Activated naive CD8-positive, alpha-beta T cell treated with anti-CD3 and anti-CD28 coated beads, Interleukin-2, amount 10 ng/mL, durations not matched to agents 7 days and 5 days (primary cell): Measurements from ENCODE around the gene ATG4A. TPM values are rescaled to one million over a fixed set of nuclear protein-coding genes. Genes with fewer than 3 reads are reported as not detected.
A peak's percentile ranks its signal among the peaks of the same experiment; 100 is the strongest.

Source experiments
- ATAC-seq: fragments of 150-1000 bp; cut with Tn5 transposase; one replicate; pipeline ENCODE4 v1.10.0; 2021; ENCODE audit warnings: low read depth, moderate library complexity
- POLR2A ChIA-PET: fragments of 350-600 bp; sonication (Branson Sonifier 250); formaldehyde crosslinking; loops from one replicate; lab custom pipeline; 2021; ENCODE audit warnings: antibody characterized with exemption; lab: Charles Lee
- DNase-seq: peaks from one replicate; pipeline ENCODE4 v3.0.0; 2021
- H3K27ac Mint-ChIP-seq: one replicate; pipeline ENCODE4 v1.8.0; 2022; ENCODE audit warnings: mild to moderate bottlenecking, mixed read lengths
- H3K27me3 Mint-ChIP-seq: one replicate; pipeline ENCODE4 v1.8.0; 2022; ENCODE audit warnings: mild to moderate bottlenecking, moderate library complexity, mixed read lengths
- H3K36me3 Mint-ChIP-seq: one replicate; pipeline ENCODE4 v1.8.0; 2021; ENCODE audit warnings: mild to moderate bottlenecking, mixed read lengths
- H3K4me1 Mint-ChIP-seq: one replicate; pipeline ENCODE4 v1.8.0; 2021; ENCODE audit warnings: mixed read lengths
- H3K4me3 Mint-ChIP-seq: one replicate; pipeline ENCODE4 v1.8.0; 2022; ENCODE audit warnings: mild to moderate bottlenecking, moderate library complexity, mixed read lengths
- H3K9me3 Mint-ChIP-seq: one replicate; pipeline ENCODE4 v1.8.0; 2021; ENCODE audit warnings: mixed read lengths
- total RNA-seq, 2 experiments: library from RNA; stranded (reverse); gene quantifications; one replicate each; pipeline ENCODE4 v1.2.3, GENCODE V29; 2021

ATG4A gene
- total RNA-seq, 2 experiments from 2014 or later = 10.3 to 10.9 TPM

GRCh38 chrX:108087792-108088191 lies 3.8 kb upstream of the ATG4A start:
- POLR2A ChIA-PET = no interaction called here
- no peaks in the 10 kb centered on the region for H3K27me3 Mint-ChIP-seq

DNA sequence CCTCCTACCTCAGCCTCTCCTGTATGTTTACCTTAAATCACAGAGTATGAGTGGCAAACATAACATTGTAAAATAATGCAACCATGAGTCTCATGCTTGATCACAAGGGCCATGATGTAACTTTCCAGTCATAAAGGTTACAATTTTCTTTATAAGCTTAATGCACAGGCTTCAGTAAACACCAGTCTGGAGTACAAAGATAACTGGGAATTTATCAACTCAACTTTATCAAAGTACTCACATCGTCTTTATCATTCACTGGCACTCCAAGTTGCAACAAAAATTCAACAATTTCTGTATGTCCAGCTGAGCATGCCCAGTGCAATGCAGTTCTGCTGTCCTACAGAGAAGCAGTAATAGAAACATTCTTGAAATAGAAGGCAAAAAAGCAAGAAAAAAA lies 3.1 kb upstream of the ATG4A start:
- no peaks in the 10 kb centered on the region for H3K27me3 Mint-ChIP-seq
- DNase-seq = no peak
- H3K27ac Mint-ChIP-seq = no peak overlapping the region
- H3K36me3 Mint-ChIP-seq = peaks cover 5% of the 10 kb centered on the region
- POLR2A ChIA-PET = no interaction called here
- ATAC-seq = no peak
- H3K4me1 Mint-ChIP-seq = peaks cover 4% of the 10 kb centered on the region
- no peak overlapping the region for H3K4me3 Mint-ChIP-seq
- H3K9me3 Mint-ChIP-seq = no peaks in the 10 kb centered on the region

More at GRCh38 chrX:108087792-108088191, 3.8 kb upstream of the ATG4A start:
- peaks cover 5% of the 10 kb centered on the region for H3K36me3 Mint-ChIP-seq
- no peak for DNase-seq
- no peak overlapping the region for H3K4me3 Mint-ChIP-seq
- H3K4me1 Mint-ChIP-seq = no peaks in the 10 kb centered on the region
- ATAC-seq = no peak
- H3K27ac Mint-ChIP-seq = no peak overlapping the region
- no peaks in the 10 kb centered on the region for H3K9me3 Mint-ChIP-seq

DNA sequence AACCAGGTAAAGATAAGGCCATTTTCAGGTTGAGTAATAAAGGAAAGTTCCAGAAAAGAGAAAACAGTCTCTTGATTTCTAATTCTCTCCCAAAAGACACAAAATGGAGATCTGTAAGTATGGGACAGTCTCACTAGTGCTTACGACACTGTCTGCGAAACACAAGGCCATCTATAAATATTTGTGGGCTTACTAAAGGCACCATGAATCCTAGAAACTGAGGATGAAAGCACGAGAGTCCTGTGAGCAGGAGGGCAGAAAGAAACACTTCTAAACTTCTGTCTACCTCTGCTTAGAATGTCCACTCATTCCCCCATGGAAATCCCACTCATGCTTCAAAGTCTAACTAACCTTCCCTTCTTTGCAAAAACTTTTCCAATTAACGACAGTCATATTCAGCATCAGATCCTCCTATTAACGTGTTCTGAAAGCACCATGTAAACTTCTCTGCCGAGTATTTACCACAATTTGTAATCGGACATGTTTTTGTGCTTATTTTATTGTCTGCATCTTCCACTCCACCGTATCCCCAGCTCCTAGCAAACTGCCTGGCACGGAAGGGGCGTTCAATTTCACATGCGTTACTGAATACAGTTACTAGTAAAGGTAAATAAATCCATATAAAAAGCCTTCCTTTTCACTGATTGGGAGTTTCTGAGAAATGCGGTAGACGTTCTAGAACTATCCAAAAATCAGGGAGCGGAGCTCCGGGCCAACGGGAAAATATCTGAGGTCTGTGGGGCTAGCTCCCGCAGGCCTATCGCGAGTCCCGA lies 901 bp upstream of the ATG4A start:
- POLR2A ChIA-PET = interaction anchor here (1.2 to 1.5 kb wide), 4 partner anchors 13 to 462 kb away, joined by 3 to 5 read pairs (median 4); partner anchors contain the start of gene PRPS1
- no peak overlapping the region for H3K27ac Mint-ChIP-seq
- H3K4me1 Mint-ChIP-seq = peaks cover 4% of the 10 kb centered on the region
- ATAC-seq (no peak), DNase-seq (no peak)
- no peaks in the 10 kb centered on the region for H3K27me3 Mint-ChIP-seq
- H3K4me3 Mint-ChIP-seq = no peak overlapping the region
- no peaks in the 10 kb centered on the region for H3K9me3 Mint-ChIP-seq
- no peaks in the 10 kb centered on the region for H3K36me3 Mint-ChIP-seq

GRCh38 chrX:108091878-108092291 lies 307 bp downstream of the ATG4A start:
- DNase-seq = no peak
- H3K27ac Mint-ChIP-seq = no peak overlapping the region
- no peaks in the 10 kb centered on the region for H3K9me3 Mint-ChIP-seq
- H3K36me3 Mint-ChIP-seq = no peaks in the 10 kb centered on the region
- H3K27me3 Mint-ChIP-seq = no peaks in the 10 kb centered on the region
- POLR2A ChIA-PET = interaction anchor here (1.3 to 1.5 kb wide), 3 partner anchors 11 to 464 kb away, joined by 3 to 5 read pairs (median 4); partner anchors contain the start of gene PRPS1
- H3K4me1 Mint-ChIP-seq = peaks cover 4% of the 10 kb centered on the region
- no peak overlapping the region for H3K4me3 Mint-ChIP-seq
- ATAC-seq = peak; percentile 27

DNA sequence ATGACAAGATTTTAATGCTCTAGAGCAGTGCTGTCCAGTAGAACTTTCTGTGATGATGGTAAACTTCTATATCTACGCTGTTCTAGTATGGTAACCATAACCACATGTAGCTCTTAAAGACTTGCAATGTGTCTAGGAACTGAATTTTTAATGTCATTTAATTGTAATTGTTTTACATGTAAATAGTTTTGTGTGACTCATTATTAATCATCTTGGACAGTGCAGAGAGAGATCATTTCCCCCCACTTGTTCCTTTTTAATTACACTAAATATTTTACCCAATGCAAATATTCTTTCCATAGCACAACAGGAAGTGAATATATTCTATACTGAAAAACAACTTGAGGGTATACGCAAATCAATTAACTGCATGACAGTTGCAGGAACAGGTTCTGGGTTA lies 5.8 kb downstream of the ATG4A start:
- ATAC-seq = no peak
- POLR2A ChIA-PET = no interaction called here
- Mint-ChIP-seq H3K9me3 (no peaks in the 10 kb centered on the region), H3K36me3 (peaks cover 3% of the 10 kb centered on the region), H3K27me3 (no peaks in the 10 kb centered on the region), H3K4me3 (no peak overlapping the region), H3K4me1 (peaks cover 4% of the 10 kb centered on the region), H3K27ac (no peak overlapping the region)
- DNase-seq = no peak

GRCh38 chrX:108105473-108105872 lies 13.9 kb downstream of the ATG4A start:
- Mint-ChIP-seq H3K4me3 (no peak overlapping the region), H3K9me3 (peaks cover 2% of the 10 kb centered on the region), H3K27ac (no peak overlapping the region), H3K4me1 (peaks cover 7% of the 10 kb centered on the region), H3K27me3 (no peaks in the 10 kb centered on the region), H3K36me3 (peaks cover 10% of the 10 kb centered on the region)
- POLR2A ChIA-PET = interaction anchor here (1.0 kb wide), 1 partner anchor 14 kb away, joined by 4 read pairs; the partner anchor contains the start of genes ATG4A and PSMD10
- no peak for ATAC-seq
- no peak for DNase-seq

DNA sequence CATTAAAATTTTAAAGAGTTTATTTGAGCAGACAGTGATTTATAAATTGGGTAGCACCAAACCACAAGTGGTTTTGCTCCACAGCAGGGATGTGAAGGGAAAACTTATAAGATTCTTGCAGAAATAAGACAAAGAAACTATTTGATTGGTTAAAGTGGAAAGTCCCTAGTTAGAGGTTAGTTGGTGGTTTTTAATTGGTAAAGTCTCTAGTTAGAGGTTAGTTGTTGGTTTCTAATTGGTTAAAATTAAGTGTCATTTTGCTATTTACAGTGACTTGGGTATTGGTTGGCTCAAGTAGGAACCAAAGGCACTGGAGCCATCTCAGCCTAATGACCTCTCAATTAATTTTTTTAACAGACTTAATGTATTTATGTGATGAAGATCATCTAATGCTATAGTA lies 23.0 kb downstream of the ATG4A start:
- no peak for ATAC-seq

DNA sequence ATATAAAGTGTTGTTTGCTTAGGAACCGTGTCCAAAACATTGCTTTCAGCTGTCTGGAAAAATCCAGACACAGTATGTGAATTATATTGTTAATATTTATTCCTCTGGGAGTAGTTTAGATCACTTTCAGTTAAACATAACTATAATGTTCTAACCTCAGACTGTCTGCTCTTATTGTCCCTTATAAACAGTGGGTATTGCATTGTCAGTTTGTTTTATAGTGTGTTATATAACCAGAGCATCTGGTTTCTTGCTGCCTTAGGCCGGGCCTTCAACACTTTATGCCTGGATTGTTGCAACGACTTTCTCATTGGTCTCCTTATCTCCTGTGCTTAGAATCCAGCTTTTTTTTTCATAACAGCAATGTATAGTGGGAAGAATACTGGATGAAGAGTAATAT lies 26.4 kb downstream of the ATG4A start:
- ATAC-seq (no peak), DNase-seq (no peak)
- no peaks in the 10 kb centered on the region for H3K9me3 Mint-ChIP-seq
- H3K36me3 Mint-ChIP-seq = no peaks in the 10 kb centered on the region
- no peak overlapping the region for H3K27ac Mint-ChIP-seq
- H3K27me3 Mint-ChIP-seq = no peaks in the 10 kb centered on the region
- POLR2A ChIA-PET = no interaction called here
- H3K4me3 Mint-ChIP-seq = no peak overlapping the region
- H3K4me1 Mint-ChIP-seq = no peaks in the 10 kb centered on the region

More for the DNA sequence above, 23.0 kb downstream of the ATG4A start:
- no peaks in the 10 kb centered on the region for H3K4me1 Mint-ChIP-seq
- POLR2A ChIA-PET = no interaction called here
- H3K27me3 Mint-ChIP-seq = no peaks in the 10 kb centered on the region
- H3K9me3 Mint-ChIP-seq = no peaks in the 10 kb centered on the region
- H3K36me3 Mint-ChIP-seq = peaks cover 2% of the 10 kb centered on the region
- DNase-seq = no peak
- no peak overlapping the region for H3K27ac Mint-ChIP-seq
- no peak overlapping the region for H3K4me3 Mint-ChIP-seq

DNA sequence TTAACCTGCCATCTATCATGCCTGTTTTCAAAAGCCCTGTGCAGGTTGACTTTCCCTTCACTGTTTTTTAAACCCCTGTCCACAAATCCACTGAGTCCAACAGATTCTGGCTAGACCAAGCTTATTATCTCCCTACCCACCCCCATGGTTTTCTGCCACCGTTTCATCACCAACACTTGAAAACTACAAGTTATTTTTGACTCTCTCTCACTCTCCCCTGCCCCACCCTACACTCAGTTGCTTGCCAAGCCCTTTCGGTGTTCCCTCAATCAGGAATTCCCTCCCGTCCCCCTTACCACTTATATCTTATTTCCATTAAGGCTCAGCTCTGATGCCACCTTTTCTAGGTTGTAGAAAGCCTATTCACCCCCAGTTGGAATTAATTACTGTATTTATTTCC lies 29.7 kb downstream of the ATG4A start:
- POLR2A ChIA-PET = no interaction called here
- no peak overlapping the region for H3K27ac Mint-ChIP-seq
- H3K36me3 Mint-ChIP-seq = peaks cover 2% of the 10 kb centered on the region
- ATAC-seq = no peak
- no peak for DNase-seq
- no peaks in the 10 kb centered on the region for H3K4me1 Mint-ChIP-seq
- no peaks in the 10 kb centered on the region for H3K9me3 Mint-ChIP-seq
- H3K27me3 Mint-ChIP-seq = no peaks in the 10 kb centered on the region
- H3K4me3 Mint-ChIP-seq = no peak overlapping the region

DNA sequence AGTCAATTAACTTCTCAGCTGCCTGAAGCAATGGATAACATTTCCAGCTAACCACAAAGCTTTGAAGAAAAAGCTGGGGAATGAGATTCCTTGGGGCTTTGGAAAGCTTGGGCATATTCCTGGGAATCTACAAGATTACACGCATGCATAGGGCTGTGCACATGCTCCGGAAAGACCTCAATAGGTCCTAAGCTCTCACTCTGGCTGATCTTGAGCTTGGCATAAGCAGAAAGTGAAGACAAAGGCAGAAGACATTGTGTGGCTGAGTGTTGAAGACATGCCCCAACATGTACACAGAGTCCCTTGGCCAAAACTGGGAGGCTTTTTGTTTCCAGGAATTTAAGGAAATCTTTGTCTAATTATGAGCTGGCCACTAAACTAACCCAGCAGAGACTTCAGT lies 31.2 kb downstream of the ATG4A start:
- POLR2A ChIA-PET = no interaction called here
- H3K27me3 Mint-ChIP-seq = no peaks in the 10 kb centered on the region
- no peaks in the 10 kb centered on the region for H3K9me3 Mint-ChIP-seq
- no peaks in the 10 kb centered on the region for H3K4me1 Mint-ChIP-seq
- no peak overlapping the region for H3K27ac Mint-ChIP-seq
- H3K36me3 Mint-ChIP-seq = peaks cover 2% of the 10 kb centered on the region
- DNase-seq (no peak), ATAC-seq (no peak)
- no peak overlapping the region for H3K4me3 Mint-ChIP-seq

DNA sequence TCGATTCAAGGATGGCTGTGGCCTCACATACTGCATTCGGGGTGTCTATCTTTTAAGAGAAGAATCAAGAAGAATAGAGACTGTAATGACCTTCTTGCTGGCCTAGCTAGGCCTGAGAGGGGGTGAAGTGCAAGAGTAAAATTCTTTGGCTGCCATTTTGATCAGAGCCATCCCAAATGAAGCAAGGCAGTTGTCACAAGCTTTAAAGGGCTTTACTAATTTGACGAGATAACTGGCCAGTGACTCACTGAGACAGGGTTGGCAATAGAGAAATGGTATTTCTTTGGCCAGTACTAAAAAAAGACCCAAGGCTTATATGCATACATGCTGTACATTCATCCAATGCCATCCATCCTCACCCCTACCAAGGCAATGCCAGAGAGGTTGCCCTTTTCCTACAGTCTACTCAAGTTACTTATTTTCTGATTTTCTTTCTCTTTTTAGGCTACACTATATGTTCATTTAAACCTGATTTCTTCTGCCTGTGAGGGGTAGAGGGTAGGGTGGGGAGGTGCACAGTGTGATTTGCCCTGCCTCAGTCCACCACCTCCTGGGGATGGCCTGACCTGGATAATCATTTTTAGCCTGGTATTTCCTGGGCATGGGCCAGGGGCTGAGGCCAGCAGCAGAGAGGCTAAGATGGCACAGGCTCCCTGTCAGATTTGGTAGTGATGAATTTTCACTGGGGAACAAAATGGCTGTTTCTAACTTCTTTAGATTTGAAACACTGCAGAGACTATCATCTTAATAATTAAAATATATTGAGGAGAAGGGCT lies 32.2 kb downstream of the ATG4A start:
- POLR2A ChIA-PET = no interaction called here
- Mint-ChIP-seq H3K4me1 (no peaks in the 10 kb centered on the region), H3K4me3 (no peak overlapping the region), H3K36me3 (peaks cover 2% of the 10 kb centered on the region), H3K27me3 (no peaks in the 10 kb centered on the region), H3K27ac (no peak overlapping the region), H3K9me3 (no peaks in the 10 kb centered on the region)
- ATAC-seq = no peak
- DNase-seq = no peak

- Mint-ChIP-seq H3K27me3 (no peaks in the 10 kb centered on the region), H3K9me3 (no peaks in the 10 kb centered on the region), H3K36me3 (peaks cover 7% of the 10 kb centered on the region), H3K4me1 (no peaks in the 10 kb centered on the region), H3K4me3 (no peak overlapping the region), H3K27ac (no peak overlapping the region)
- ATAC-seq (no peak), DNase-seq (no peak)
- POLR2A ChIA-PET = interaction anchor here (1.0 kb wide), 1 partner anchor 36 kb away, joined by 3 read pairs; the partner anchor contains the start of gene PSMD10
Measured at GRCh38 chrX:108126661-108127060, 35.1 kb downstream of the ATG4A start.

DNA sequence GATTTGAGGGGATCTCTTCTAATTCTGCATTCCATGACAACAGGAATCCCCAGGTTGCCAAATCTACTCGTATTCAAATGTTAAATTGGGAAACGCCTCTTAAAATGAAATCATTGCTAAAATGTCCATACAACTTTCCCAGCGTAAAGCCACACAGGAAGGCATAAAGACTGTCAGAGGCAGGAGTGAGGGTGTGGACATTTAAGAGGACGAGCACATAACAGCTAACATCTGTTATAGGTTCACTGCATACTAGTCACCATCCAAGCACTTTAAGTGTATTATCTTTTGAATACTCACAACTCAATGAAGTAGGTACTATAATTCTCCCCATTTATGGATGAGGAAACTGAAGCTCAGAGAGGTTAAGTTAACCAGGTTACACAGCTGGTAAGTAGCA lies 35.6 kb downstream of the ATG4A start:
- no peaks in the 10 kb centered on the region for H3K27me3 Mint-ChIP-seq
- POLR2A ChIA-PET = interaction anchor here (1.0 kb wide), 1 partner anchor 36 kb away, joined by 3 read pairs; the partner anchor contains the start of gene PSMD10
- no peak overlapping the region for H3K27ac Mint-ChIP-seq
- H3K4me3 Mint-ChIP-seq = no peak overlapping the region
- peaks cover 8% of the 10 kb centered on the region for H3K36me3 Mint-ChIP-seq
- no peaks in the 10 kb centered on the region for H3K4me1 Mint-ChIP-seq
- no peak for DNase-seq
- no peaks in the 10 kb centered on the region for H3K9me3 Mint-ChIP-seq
- no peak for ATAC-seq
